Pancreas (tissue), 10 donors: ENCODE data around the gene LUC7L3. TPM values are rescaled to one million over a fixed set of nuclear protein-coding genes. Genes with fewer than 3 reads are reported as not detected.
A peak's percentile ranks its signal among the peaks of the same experiment; 100 is the strongest.

Experiments
- ATAC-seq, 4 donors: fragments of 200-7000 bp; cut with Tn5 transposase; one replicate each; pipeline versions ENCODE4 v1.8.0 to v1.9.1; 2020; ENCODE audit warnings: mild to moderate bottlenecking in 4 of 4, moderate library complexity in 4 of 4
- DNase-seq, 6 donors: peaks; one replicate each; pipeline ENCODE4 v3.0.0-alpha.2; 2020
- FAIRE-seq: peaks from 2 replicates; lab custom pipeline; 2012; peaks lifted over from hg19 to GRCh38; lab: Jason Lieb, UNC
- H3K27ac ChIP-seq, 4 donors: fragments of 200-600 bp; sonication (generic); 1 replicate in 3 of 4; 2 replicates in 1 of 4; pipeline versions ENCODE4 v1.5.0 to v1.8.0; 2020
- H3K27me3 ChIP-seq, 4 donors: fragments of 200-600 bp; one replicate each; pipeline ENCODE4 v1.8.0; 2021
- H3K36me3 ChIP-seq, 3 donors: fragments of 200-600 bp; sonication (generic) in 1 of 3; one replicate each; pipeline versions ENCODE4 v1.5.0 to v1.8.0; 2020 to 2021
- H3K4me1 ChIP-seq, 3 donors: fragments of 200-600 bp; one replicate each; pipeline ENCODE4 v1.8.0; 2021
- H3K4me3 ChIP-seq, 4 donors: fragments of 200-600 bp; sonication (generic) in 2 of 4; one replicate each; pipeline versions ENCODE4 v1.5.0 to v1.8.0; 2020 to 2021
- H3K9me3 ChIP-seq, 4 donors: fragments of 200-600 bp; one replicate each; pipeline ENCODE4 v1.8.0; 2021
- CTCF ChIP-seq, 4 donors: fragments of 200-600 bp; sonication (generic) in 3 of 4; IDR thresholded peaks; one replicate each; pipeline versions ENCODE4 v1.5.0 to v1.8.0; 2021; ENCODE audit warnings: antibody characterized with exemption in 4 of 4
- WGBS, 2 donors: extraction: QIAGEN DNeasy Blood & Tissue Kit; methylation state at CpG; one replicate each; pipeline ENCODE4 v1.1.7; 2013; 5-methylcytosine and 5-hydroxymethylcytosine counted together
- intact Hi-C, 3 donors: fragments of 100-400 bp; cut with DNase I; formaldehyde crosslinking; loops; one replicate each; pipeline versions ENCODE4 v1.11.1 to v1.14.2; 2022
- polyA plus RNA-seq, 2 donors: library from polyadenylated mRNA; stranded (reverse); fragments of 200-250 nt; gene quantifications; one replicate each; pipeline ENCODE4 v1.2.3, GENCODE V29; 2013
- total RNA-seq, 6 donors: library from RNA; stranded (reverse); fragmentation: NEBNext Ultra II Directional in 4 of 6; extraction: Animal tissue kit (Norgen Biotek cat#: 25700) in 4 of 6; gene quantifications; one replicate each; pipeline versions ENCODE4 v1.2.1 to v1.2.4, GENCODE V29; 2021 to 2023
- donor health status: healthy with polysubstance abuse.
- donor health status: DM: no; HTN: no; CAD: no; lungs with moderate emphysema.
- donor health status: DM: no; HTN: no; CAD: no.
- donor health status: control.
- donor health status: control.
- donor health status: Bipolar disorder and iron deficiency.
- donor health status: DM: yes; HTN: yes; CAD: no.
- donor health status: DM: no; HTN: no; CAD: no.
- donor health status: DM: no; HTN: no; CAD: no.
- donor health status: DM: yes; HTN: yes; CAD: no.

LUC7L3 gene
- total and polyA plus RNA-seq, 8 donors = 42.7 to 210 (median 63.4) TPM

GRCh38 chr17:50793007-50793406 lies 73.6 kb downstream of the LUC7L3 start:
- TF ChIP-seq CTCF (IDR thresholded peaks at IDR 0.05) = no peak
- WGBS, 2 donors = 92 to 94% methylated on average over 8 of the region's 8 CpGs
- H3K4me3 ChIP-seq = no peak overlapping the region
- no peaks in the 10 kb centered on the region for H3K36me3 ChIP-seq
- DNase-seq = no peak
- no peak for FAIRE-seq
- H3K27me3 ChIP-seq = no peaks in the 10 kb centered on the region
- no peak overlapping the region for H3K27ac ChIP-seq
- intact Hi-C loops = no loop called here
- no peaks in the 10 kb centered on the region for H3K4me1 ChIP-seq
- no peak for ATAC-seq
- no peaks in the 10 kb centered on the region for H3K9me3 ChIP-seq

GRCh38 chr17:50794361-50794760 lies 75.0 kb downstream of the LUC7L3 start:
- Histone ChIP-seq H3K27ac (no peak overlapping the region), H3K4me3 (no peak overlapping the region), H3K36me3 (no peaks in the 10 kb centered on the region), H3K9me3 (no peaks in the 10 kb centered on the region), H3K4me1 (no peaks in the 10 kb centered on the region), H3K27me3 (no peaks in the 10 kb centered on the region)
- intact Hi-C loops = no loop called here
- no peak for TF ChIP-seq CTCF (IDR thresholded peaks at IDR 0.05)
- WGBS, 2 donors = 96% methylated on average over 6 of the region's 6 CpGs
- ATAC-seq = no peak
- DNase-seq = no peak
- no peak for FAIRE-seq

GRCh38 chr17:50797135-50797810 lies 77.9 kb downstream of the LUC7L3 start:
- FAIRE-seq = no peak
- WGBS, 2 donors = 52% methylated on average over 11 of the region's 11 CpGs

GRCh38 chr17:50798424-50799288 lies 79.3 kb downstream of the LUC7L3 start:
- ATAC-seq (peak in 1 of 4 donors; percentile 28), FAIRE-seq (no peak), DNase-seq (no peak)
- Histone ChIP-seq H3K9me3 (no peaks in the 10 kb centered on the region), H3K27me3 (no peaks in the 10 kb centered on the region), H3K36me3 (no peaks in the 10 kb centered on the region), H3K4me1 (no peaks in the 10 kb centered on the region), H3K4me3 (no peak overlapping the region), H3K27ac (no peak overlapping the region)
- intact Hi-C loops = no loop called here
- 87 to 90% methylated on average over 19 of the region's 19 CpGs for WGBS, 2 donors
- no peak for TF ChIP-seq CTCF (IDR thresholded peaks at IDR 0.05)

More at GRCh38 chr17:50797135-50797810, 77.9 kb downstream of the LUC7L3 start:
- H3K4me1 ChIP-seq = no peaks in the 10 kb centered on the region
- H3K9me3 ChIP-seq = no peaks in the 10 kb centered on the region
- H3K27me3 ChIP-seq = no peaks in the 10 kb centered on the region
- H3K27ac ChIP-seq = no peak overlapping the region
- no peak for TF ChIP-seq CTCF (IDR thresholded peaks at IDR 0.05)
- intact Hi-C loops = no loop called here
- H3K4me3 ChIP-seq = no peak overlapping the region
- no peaks in the 10 kb centered on the region for H3K36me3 ChIP-seq
- ATAC-seq = no peak
- no peak for DNase-seq
